HG03342 (cell line): ENCODE measurements around the gene NRARP.

ENCODE experiments used
- ATAC-seq: cut with Tn5 transposase; IDR thresholded peaks from one replicate; pipeline ENCODE4 v1.9.1; 2021; ENCODE audit warnings: mild to moderate bottlenecking, moderate library complexity; ENCODE audit not compliant: unreplicated experiment

The NRARP gene

DNA sequence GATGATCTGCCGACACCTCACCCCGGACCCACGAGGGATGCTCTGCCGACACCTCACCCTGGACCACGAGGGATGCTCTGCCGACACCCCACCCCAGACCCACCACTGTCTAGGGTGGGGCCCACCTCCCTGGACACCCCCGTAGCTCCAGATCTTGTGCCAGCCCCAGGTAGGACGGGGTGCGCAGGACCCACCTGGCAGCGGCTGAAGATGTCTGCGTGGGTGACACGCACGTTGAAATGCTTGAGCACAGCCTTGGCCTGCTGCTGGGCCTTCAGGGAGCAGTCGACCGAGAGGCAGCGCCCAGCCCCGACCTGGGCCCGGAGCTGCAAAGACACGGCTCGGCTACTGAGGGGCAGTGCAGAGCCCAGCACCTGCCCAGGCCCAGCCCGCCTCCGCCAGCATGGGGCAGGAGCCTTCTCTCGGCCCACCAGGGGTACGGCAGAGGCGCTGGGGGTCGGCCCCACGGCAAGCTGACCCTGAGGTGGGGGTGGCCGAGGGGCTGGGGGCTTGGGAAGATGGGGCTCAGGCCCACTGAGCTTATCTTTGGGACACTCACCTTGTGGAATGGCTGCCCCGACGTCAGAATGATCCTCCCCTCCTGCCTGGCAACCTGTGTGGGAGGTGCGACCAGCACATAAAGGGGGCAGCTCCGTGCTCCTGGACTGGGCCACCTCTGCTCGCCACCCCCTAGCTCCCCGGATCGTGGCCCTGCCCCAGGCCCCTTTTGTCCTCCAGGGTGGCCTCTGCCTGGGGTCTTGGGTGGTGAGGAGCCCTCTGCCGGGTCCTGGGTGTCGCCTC, 21.7 kb upstream of the NRARP start:
- ATAC-seq, result no peak

DNA sequence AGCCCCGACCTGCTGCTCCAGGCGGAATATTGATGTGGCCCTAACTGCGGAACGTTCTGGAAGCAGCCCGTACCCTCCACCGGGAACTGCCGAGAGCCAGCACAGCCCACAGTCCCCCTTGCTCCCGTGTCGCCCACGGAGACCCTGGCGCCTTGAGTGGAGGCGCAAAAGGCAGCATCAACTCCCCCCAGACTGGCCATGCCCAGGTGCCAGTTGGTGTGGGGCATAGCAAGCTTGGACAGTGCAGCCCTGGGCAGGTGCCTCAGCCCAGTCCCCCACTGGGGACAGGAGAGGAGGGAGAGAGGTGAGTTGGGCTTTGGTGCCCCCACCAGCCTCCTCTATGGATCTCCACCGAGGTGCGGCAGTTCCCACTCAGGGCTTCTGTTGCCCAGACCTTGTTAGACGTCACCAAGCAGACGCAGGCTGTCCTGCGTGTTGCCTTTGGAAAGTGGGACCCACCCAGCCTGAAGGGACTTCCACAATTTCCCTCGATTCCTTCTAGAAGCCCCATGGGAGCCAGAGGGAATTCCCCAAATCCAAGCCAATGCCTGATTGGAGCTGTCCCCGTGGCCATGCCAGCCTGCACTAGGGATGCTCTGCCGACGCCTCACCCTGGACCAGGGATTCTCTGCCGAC, 19.8 kb upstream of the NRARP start:
- ATAC-seq, result no peak

DNA sequence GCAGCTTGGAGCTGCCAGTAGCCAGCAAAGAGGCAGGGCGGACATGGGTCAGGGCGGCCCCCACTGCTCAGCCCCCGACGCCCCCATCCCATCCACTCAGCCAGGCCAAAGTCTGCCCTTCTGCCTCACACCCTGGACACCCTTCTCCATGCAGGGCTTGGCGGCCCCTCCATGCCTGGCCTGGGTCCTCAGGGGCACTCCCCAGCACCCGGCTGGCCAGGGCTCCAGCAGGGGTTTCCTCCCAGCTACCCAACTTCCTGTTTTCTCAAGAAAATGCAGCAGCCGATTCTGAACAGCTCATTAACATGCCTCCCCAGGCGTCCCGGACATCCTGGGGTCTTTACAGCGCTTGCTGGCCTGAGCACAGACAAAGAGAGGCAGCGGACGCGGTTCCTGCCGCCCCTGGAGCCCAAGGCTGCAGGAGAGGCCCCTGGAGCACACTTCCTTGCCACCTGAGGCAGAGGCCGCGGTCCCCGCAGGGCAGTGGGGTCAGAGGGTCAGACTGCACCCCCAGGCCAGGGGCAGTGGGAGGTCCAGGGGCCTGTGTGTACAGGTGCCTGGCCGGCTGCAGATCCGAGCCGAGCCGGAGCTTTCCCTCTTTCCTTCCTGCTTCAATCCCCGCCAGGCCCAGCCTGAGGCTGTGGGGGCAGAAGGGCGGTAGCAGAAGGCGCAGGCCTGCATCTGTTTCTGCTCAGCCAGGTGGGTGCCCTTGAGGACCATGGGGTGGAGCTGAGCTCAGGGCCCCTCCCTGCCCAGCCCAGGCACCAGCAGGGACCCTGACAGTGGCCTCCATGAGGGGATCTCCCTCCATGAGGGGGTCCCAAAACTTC, 18.7 kb upstream of the NRARP start:
- no peak for ATAC-seq

DNA sequence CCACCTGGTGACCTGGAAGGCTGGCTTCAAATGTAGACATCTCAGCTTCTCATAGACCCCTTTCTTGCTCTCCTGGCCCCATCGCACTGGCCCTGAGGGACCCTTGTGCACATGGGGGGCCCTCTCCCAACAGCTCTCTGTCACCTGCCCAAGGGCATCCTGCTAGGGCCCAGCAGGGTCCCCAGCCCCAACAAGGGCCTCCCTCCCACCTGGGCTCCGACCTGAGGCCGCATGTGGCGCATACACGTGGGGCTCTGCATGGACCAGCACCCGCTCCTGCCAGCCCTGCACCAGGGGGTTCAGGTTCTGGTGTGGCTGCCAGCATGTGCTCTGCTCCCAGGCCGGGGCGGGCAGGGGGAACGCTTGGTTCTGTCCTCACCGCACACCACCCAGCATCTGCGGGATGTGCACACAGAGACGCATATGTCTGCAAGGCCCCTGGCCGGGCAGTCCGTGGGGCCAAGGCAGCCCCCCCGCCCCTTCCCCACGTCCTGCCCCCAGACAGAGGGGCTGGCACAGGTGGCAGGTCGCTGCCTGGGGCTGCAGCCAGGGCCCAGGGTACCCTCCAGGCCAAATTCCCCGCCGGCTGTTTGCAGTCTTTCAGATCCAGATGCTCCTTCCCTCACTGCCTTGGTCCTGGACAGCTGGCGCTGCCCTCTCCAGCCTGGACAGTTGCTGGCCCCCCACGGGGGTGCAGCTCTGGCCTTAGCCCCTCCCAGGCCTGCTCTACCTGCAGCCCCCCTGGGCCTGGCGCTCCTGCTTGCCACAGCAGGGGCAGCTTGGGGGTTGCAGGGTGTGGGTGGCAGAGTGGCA, 17.9 kb upstream of the NRARP start:
- ATAC-seq, result no peak

DNA sequence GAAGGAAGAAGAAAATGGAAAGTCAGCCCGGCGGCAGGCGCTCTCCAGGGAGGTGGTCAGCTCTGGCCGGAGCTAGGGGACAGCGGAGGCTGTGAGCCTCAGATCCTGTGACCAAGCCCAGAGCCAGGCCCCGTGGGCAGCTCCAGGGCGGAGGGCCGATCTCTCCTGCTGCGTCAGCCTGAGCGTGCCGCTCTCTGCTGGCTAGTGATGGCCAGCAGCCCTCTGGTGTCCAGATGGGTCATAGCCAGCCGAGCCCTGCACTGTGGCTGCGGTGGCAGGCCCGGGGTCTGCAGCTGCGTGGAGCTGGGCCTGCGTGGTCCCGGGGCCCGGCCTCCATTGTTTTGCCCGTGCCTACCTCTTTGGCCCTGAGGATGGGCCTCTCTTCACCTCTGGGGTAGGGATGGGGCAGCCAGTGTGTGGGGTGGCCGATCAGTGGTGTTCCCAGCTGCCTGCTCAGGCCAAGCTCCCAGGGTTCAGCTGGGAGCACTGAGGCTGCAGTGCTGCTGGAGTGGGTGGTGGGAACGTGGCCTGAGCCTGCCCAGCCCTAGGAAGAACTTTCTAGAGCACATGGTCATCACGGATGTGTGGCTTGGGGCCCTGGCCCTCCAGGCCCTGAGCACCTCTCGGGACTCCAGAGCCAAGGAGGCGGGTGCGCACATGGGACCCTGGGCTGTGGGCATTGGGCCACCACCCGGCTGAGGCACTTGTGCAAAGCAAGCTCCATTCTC, 17.1 kb upstream of the NRARP start:
- ATAC-seq, result no peak

DNA sequence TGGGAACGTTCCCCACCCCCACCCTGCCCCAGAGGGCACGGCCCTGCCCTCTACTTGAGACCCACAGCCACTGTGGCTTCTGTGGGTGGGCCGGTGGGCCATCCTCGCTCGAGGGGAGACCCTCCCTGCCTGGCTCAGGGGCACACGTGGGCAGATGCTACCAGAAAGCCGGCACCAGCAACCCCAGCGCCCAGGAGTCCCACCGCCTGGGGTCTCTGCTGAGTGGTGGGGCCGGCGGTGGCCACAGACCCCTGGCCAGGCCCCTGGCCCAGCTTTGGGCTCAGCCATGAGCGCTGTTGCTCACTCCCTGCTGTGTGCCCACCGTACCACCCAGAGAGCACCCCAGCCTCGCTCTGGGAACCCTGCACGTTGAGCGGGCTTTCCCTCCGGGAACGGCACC, 16.5 kb upstream of the NRARP start:
- no peak for ATAC-seq

DNA sequence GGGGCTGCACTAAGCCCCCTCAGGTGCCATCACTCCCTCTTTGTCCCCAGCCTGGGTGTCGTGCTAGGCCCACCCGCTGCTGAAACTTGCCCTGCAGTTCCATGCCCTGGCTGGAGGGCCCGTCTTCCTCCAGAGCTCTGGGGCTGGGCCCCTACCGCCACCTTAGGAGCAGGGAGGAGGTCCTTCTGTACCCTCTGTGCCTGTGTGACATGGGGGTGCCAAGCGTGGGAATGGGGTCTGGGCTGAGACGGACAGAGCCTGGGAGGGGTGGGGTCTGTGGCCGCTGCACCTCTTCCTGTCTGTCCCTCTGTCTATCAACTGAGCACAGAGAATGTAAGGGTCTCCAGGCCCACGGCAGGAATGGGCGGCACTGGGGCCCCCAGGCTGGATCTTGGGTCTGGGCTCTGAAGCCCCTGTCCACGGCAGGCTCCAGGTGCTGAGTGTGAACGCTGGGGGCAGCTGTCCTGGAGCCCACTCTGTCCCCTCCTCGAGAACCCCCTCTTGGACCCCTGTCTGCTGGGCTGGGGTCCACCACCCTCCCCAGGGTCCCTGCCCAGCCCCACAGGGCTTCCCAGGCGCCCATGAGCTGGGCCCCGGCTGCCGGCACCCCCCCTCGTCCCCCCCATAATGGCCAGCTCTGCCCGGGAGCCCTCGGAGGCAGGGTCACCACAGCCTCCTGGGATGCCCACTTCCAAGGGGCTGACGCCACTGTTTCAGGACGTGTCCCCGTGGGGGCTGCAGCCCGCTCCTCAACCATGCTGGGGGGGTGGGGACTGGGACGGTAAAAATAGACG, 15.8 kb upstream of the NRARP start:
- no peak for ATAC-seq

DNA sequence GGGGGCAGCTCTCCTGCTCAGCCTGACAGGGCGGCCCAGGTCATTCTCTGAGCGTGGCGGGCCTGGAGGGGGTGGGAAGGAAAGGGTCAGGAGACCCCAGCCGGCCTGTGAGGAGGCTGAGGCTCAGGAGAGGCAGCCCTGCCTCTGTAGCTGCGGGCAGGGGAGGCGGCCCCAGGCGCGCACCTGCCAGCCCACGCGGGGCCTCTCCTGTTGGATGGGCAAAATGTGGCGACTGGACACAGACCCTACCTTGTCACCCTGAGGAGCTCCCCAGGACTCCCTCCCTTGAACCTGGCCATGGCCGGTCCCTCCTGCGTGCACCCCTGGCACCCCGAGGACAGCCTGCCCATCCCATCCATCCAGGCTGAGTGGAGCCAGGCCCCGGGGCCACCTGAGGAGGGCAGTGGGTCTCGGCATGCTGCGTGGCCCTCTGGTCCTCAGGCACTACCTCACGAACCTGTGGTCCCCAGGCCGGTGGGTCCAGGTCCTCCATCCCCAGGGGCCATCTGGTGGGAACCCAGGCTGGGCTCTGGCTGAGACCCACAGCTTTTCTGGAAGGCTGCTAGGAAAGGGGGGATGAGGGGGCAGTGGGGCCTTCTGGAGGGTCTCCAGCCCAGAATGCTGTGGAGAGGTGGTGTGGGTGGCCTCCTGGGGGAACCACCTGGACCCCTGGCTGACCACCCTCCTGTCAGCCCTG, 15.1 kb upstream of the NRARP start:
- ATAC-seq, result no peak

DNA sequence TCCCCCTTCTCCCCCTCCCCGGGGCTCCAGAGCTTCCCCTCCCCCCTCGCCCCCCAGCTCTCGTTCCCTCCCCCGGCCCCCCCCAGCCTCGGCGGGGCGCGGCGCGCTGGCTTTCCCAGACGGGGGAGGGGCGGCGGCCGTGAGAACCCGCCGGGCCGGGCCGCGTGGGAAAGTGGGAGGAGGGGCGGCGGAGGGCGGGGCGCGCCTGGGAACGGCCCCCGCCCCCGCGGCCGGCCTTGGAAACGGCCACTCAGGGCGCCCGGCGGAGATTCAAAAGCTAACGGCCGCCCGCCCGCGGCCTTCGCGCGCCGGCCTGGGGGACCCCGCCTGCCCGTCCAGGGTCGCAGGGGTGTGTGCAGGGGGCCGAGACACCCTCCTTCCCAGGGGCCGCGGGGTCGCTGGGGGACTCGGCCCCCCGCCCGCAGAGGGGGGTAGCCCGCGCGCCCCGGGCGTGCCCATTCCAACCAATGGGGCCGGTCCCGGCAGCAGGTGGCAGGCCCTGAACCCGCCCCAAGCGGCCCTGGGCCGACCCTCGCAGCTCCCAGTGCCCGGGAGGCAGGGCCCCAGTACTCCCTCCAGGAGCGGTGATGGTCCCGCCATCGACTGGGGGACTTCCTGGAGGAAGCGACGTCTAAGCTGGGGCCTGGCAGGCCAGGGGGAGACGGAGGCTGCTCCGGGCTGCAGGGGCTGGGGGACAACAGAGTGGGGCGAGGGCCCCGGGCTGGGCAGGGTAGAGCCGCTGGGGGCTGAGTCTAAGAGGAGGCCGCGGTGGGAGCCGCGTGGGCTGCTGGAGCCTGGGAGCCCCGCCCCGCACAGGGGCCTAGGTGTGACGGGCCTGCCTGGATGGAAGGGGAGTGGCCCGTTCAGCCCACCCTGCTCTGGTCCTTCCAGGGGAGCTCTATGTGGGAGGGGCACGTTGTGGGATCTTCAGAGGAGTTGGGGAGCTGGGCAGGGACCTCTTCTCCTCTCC, 14.2 kb upstream of the NRARP start:
- no peak for ATAC-seq

DNA sequence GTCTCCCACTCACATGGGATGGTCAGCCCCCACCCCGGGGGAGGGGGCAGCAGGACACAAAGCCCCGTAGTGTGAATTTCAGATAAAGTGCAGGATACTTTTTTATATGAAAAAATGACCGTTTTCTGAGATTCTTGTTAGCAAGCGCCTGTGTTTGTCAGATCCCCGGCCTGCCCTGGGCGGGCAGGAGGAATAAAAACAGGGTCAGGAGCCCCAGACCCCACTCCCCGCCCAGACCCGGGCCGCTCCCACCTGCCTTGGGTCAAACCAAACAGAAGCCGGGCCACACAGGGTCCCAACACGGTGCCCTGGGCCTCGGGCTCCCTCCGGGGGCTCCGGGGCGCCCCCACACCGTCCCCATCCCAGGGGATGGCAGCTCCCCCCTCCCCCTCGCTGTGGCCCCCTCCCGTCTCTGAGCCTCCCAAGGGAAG, 13.5 kb upstream of the NRARP start:
- no peak for ATAC-seq

DNA sequence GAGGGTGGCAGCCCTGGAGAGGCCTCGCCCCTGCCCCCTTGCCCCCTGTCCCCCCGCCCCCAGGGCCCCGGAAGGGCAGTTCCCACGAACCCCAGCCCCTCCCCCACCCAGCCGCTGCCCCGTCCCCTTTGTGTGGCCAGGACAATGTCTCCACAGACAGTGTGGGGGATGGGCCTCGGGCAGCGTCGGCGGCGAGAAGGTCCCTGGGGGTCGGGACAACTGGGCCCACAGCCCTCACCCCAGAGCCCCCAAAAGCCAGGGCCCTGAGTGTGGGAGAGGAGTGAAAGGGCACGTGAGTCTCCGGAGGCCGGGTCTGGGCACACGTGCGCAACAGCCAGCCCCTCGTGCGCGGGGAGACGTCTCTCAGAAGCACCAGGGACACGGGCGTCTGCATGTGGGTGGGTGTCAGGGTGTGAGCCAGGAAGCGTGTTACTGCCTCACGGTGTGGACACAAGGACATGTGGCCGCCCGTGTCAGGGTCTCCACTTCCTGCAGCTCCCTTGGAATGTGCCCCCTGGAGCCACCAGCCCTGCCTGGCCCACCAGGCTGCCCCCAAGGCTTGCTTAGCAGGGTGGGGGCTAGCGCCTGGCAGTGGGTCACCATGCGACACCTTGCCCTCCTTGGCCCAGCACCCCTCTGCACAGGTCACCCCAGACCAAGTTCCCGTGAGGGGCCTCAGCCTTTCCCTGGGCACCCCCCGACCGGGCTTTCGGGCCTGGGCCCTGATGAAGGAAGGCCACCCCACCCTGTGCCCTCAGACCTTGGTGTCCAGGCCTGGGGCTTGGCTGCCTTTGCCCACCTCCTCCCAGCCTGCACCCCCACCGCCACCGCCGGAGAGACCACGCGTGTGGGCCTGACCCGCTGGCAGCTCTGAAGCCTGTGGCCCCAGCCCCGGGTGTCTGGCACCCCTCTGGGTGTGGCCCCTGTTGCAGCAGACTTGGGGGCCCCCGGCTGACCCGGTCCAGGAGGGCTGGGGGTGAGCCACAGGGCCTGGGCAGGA, 12.8 kb upstream of the NRARP start:
- ATAC-seq, result no peak

DNA sequence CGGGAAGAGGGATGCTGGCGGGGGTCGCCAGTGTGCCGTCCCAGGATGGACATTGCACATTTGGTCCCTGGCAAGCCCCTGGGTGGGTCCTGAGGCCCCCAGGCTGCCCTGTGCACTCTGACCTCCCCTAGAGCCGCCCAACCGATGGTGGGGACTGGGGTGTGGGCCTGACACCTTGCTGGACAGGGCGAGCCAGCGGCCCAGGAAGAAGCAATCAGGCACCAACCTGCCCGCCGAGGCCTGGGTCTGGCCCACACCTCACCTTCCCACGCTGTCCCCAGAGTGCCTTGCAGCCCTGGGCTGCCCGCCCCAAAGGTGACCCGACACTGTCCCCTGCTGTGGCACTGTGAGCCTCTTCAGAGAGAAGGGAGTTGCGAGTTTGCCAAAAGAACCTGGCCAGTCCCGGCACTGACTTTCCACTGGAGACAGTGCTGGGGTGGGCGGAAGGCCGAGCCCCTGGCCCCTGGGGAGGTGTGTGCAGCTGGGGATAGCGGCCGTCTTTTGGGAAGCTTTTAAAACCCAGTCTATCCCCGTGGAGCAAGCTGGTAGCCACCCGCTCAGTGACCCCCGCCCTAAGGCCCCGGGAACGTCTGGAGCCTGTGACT, 12.0 kb upstream of the NRARP start:
- ATAC-seq, result no peak

DNA sequence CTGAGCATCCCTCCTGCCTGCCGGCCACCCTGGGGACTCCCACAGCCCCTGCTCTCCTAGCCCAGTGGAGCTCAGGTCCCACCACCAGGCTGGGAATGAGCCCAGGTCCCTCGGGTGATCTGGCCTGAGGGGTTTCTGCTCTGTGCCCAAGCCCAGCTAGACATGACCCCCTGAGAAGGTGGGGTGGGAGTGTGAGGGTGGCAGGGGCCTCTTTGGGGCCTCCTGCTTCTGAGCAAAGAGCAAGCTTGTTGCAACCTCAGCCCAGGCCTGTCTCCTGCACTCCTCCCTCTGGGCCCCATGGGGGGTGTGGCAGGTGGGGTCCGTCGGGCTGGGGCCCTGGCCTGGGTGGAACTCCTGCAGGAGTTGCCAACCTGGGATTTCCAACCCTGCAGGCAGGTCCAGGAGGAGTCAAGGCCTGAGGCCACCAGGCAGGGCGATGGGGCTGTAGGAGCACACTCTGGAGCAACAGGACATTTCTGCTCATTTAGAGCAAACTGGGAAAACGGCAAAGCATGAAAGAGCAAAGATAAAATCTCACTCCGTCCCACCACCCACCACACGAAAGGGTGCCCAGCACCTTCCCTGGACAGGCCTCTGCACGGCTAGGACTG, 11.4 kb upstream of the NRARP start:
- no peak for ATAC-seq

DNA sequence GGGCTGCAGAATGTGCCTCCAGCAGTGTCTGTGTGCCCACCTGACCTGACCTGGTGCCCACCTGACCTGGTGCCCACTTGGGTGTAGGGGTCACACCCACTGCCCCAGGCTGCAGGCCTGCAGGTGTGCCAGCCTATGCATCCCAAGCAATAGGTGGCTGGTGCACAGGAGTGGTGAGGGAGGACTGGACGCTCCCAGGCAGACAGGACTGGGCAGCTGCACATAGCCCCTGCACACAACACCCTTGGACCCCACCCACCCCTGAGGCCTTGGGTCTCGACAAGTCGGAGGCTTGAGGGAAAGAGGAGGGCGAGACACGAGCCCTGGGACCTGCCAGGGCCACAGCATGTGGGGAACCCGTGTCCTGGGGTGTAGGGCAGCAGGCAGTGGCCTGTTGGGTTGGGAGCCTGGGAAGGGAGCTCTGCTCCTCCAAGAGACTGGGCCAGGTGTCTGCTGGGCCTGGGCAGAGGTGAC, 10.8 kb upstream of the NRARP start:
- no peak for ATAC-seq
